ENCODE measurements around the gene SLC23A1.

Gene SLC23A1

GRCh38 chr5:139341689-139342422 is 41.2 kb downstream of the SLC23A1 start, which contains the start of gene PAIP2 (continued):
- TF ChIP-seq CSRNP3 (CRISPR knock-in tag; IDR thresholded peaks at IDR 0.05) (peak; percentile 75; the same call in 1 of the 2 replicates), PPARA (CRISPR knock-in tag; IDR thresholded peaks at IDR 0.05; ENCODE audit: borderline replicate concordance) (no peak), GLIS3 (CRISPR knock-in tag; IDR thresholded peaks at IDR 0.05) (0 out of 2 replicates have a peak, but pooled peaks have one; percentile 57)

GRCh38 chr5:139341187-139341688 is 41.9 kb downstream of the SLC23A1 start:
- TF ChIP-seq TSHZ2 (CRISPR knock-in tag; IDR thresholded peaks at IDR 0.05), result no peak
- no peak for TF ChIP-seq OSR1 (CRISPR knock-in tag; IDR thresholded peaks at IDR 0.05)
- peak; percentile 88 for TF ChIP-seq ZNF8 (CRISPR knock-in tag; IDR thresholded peaks at IDR 0.05)
- no peak for ATAC-seq

- ATAC-seq, result no peak
- no peak for TF ChIP-seq ZNF70 (CRISPR knock-in tag; IDR thresholded peaks at IDR 0.05)
- no peak for TF ChIP-seq ZNF565 (CRISPR knock-in tag; conservative IDR thresholded peaks at IDR 0.05; ENCODE audit: low read depth)
- TF ChIP-seq OSR1 (CRISPR knock-in tag; IDR thresholded peaks at IDR 0.05), result no peak
- TF ChIP-seq SNAI2 (CRISPR knock-in tag; IDR thresholded peaks at IDR 0.05), result no peak
- no peak for TF ChIP-seq TSHZ2 (CRISPR knock-in tag; IDR thresholded peaks at IDR 0.05)
- TF ChIP-seq ESRRG (CRISPR knock-in tag; IDR thresholded peaks at IDR 0.05), result no peak
- TF ChIP-seq TCF4 (CRISPR knock-in tag; IDR thresholded peaks at IDR 0.05; ENCODE audit: borderline replicate concordance), result no peak
- no peak for TF ChIP-seq CSRNP3 (CRISPR knock-in tag; IDR thresholded peaks at IDR 0.05)
- no peak for TF ChIP-seq ZC3H10 (CRISPR knock-in tag; IDR thresholded peaks at IDR 0.05)
- TF ChIP-seq TOX (CRISPR knock-in tag; IDR thresholded peaks at IDR 0.05; ENCODE audit: borderline replicate concordance), result no peak
- no peak for TF ChIP-seq ZNF8 (CRISPR knock-in tag; IDR thresholded peaks at IDR 0.05)
- no peak for TF ChIP-seq BACH2 (CRISPR knock-in tag; IDR thresholded peaks at IDR 0.05; ENCODE audit: borderline replicate concordance)
- no peak for TF ChIP-seq ZFP3 (CRISPR knock-in tag; IDR thresholded peaks at IDR 0.05)
- no peak for TF ChIP-seq GLIS3 (CRISPR knock-in tag; IDR thresholded peaks at IDR 0.05)
- no peak for TF ChIP-seq CREB5 (CRISPR knock-in tag; IDR thresholded peaks at IDR 0.05; ENCODE audit: low read depth)
- TF ChIP-seq RARB (CRISPR knock-in tag; IDR thresholded peaks at IDR 0.05), result no peak
- no peak for TF ChIP-seq ARNTL (CRISPR knock-in tag; IDR thresholded peaks at IDR 0.05; ENCODE audit: borderline replicate concordance, low read depth)
- TF ChIP-seq ISL1 (CRISPR knock-in tag; IDR thresholded peaks at IDR 0.05), result no peak
- no peak for TF ChIP-seq CSDC2 (CRISPR knock-in tag; IDR thresholded peaks at IDR 0.05)
- no peak for TF ChIP-seq POU6F1 (CRISPR knock-in tag; IDR thresholded peaks at IDR 0.05; ENCODE audit: borderline replicate concordance, low read depth)
Observed at GRCh38 chr5:139340051-139340450, 43.0 kb downstream of the SLC23A1 start.
